GM12878 (cell line): ENCODE data around the gene ISOC2. TPM values are rescaled to one million over a fixed set of nuclear protein-coding genes. Genes with fewer than 3 reads are reported as not detected.
A peak's percentile ranks its signal among the peaks of the same experiment; 100 is the strongest.

Experiments
- CREB1 ChIP-seq: IDR thresholded peaks from 2 replicates; pipeline ENCODE4 v1.6.1; 2012; ENCODE audit warnings: low read depth, mild to moderate bottlenecking, inconsistent platforms
- E4F1 ChIP-seq: fragments of 450-650 bp; IDR thresholded peaks from 2 replicates; pipeline ENCODE4 v1.6.1; 2018; ENCODE audit warnings: borderline replicate concordance, mild to moderate bottlenecking; ENCODE audit not compliant: partially characterized antibody
- IKZF2 ChIP-seq, 2 experiments: fragments of 450-650 bp; IDR thresholded peaks; 2 replicates each; pipeline ENCODE4 v1.6.1; 2017; ENCODE audit warnings: mild to moderate bottlenecking in 2 of 2, moderate library complexity in 2 of 2
- IRF4 ChIP-seq: IDR thresholded peaks from 2 replicates; pipeline ENCODE4 v1.6.1; 2011; ENCODE audit warnings: low read depth, low read length
- NR2C1 ChIP-seq: fragments of 450-650 bp; IDR thresholded peaks from 2 replicates; pipeline ENCODE4 v1.6.1; 2017; ENCODE audit warnings: antibody characterized with exemption, mild to moderate bottlenecking, moderate library complexity
- NRF1 ChIP-seq: conservative IDR thresholded peaks from 2 replicates; pipeline ENCODE4 v1.6.1; 2011; ENCODE audit warnings: mild to moderate bottlenecking, low read depth, low read length, improper control_type of control experiment
- RBBP5 ChIP-seq: fragments of 200-600 bp; sonication (generic); conservative IDR thresholded peaks from 2 replicates; pipeline ENCODE4 v1.6.1; 2016
- SREBF2 ChIP-seq: IDR thresholded peaks from 2 replicates; pipeline ENCODE4 v1.6.1; 2012; ENCODE audit warnings: mild to moderate bottlenecking, low read length
- SUPT20H ChIP-seq: IDR thresholded peaks from 2 replicates; pipeline ENCODE4 v1.6.1; 2011; ENCODE audit warnings: low read depth, mild to moderate bottlenecking, low read length, moderate library complexity, borderline replicate concordance; ENCODE audit not compliant: control insufficient read depth
- ZBTB33 ChIP-seq: fragments of 450-650 bp; IDR thresholded peaks from 2 replicates; pipeline ENCODE4 v1.6.1; 2017; ENCODE audit warnings: mild to moderate bottlenecking
- ZNF592 ChIP-seq: fragments of 450-650 bp; IDR thresholded peaks from 2 replicates; pipeline ENCODE4 v1.6.1; 2017; ENCODE audit warnings: mild to moderate bottlenecking, moderate library complexity
- polyA plus RNA-seq, 11 experiments: library from polyadenylated mRNA; depleted of rRNA in 4 of 11; unstranded in 6 of 11; stranded (reverse) in 5 of 11; fragments of >200 nt; fragmentation: Nextera tagmentation in 4 of 11; fragmentation: Illumina TruSeq in 1 of 11; extraction: Ambion mirVana in 4 of 11; extraction: Trizol in 1 of 11; gene quantifications; 1 replicate in 1 of 11; 2 replicates in 10 of 11; pipeline versions ENCODE4 v1.2.1 to v1.2.3, GENCODE V29; 2011 to 2016; ENCODE audit warnings: inconsistent platforms in 2 of 11, missing spikeins in 2 of 11, low read depth in 1 of 11
- total RNA-seq, 4 experiments: library from RNA; depleted of rRNA in 3 of 4; stranded (reverse); fragments of >200 nt in 3 of 4; fragmentation: Illumina TruSeq in 1 of 4; extraction: Trizol in 1 of 4; gene quantifications; 2 replicates each; pipeline versions ENCODE4 v1.2.1 to v1.2.3, GENCODE V29; 2013 to 2021
- TF ChIP-seq, protein P1 (sequence below): fragments of 450-650 bp; IDR thresholded peaks from 2 replicates; pipeline ENCODE4 v1.6.1; 2016; ENCODE audit warnings: mild to moderate bottlenecking
- TF ChIP-seq, protein P2 (sequence below): fragments of 450-650 bp; IDR thresholded peaks from 2 replicates; pipeline ENCODE4 v1.6.1; 2017; ENCODE audit warnings: low read depth, mild to moderate bottlenecking, moderate library complexity
- TF ChIP-seq, protein P3 (sequence below): IDR thresholded peaks from 2 replicates; pipeline ENCODE4 v1.6.1; 2011; ENCODE audit warnings: borderline replicate concordance, low read depth, mild to moderate bottlenecking, moderate library complexity, mixed read lengths, low read length; ENCODE audit not compliant: insufficient read depth; ENCODE audit errors: extremely low read length

The ISOC2 gene
- total and polyA plus RNA-seq, 10 of the 15 experiments (the other 5 are each of a cell fraction or from before 2014, with no cell fraction given): 0.72 to 238 (median 56.9) TPM

GRCh38 chr19:55407800-55408532 is 53.5 kb downstream of the ISOC2 start (continued):
- TF ChIP-seq, protein P1, sequence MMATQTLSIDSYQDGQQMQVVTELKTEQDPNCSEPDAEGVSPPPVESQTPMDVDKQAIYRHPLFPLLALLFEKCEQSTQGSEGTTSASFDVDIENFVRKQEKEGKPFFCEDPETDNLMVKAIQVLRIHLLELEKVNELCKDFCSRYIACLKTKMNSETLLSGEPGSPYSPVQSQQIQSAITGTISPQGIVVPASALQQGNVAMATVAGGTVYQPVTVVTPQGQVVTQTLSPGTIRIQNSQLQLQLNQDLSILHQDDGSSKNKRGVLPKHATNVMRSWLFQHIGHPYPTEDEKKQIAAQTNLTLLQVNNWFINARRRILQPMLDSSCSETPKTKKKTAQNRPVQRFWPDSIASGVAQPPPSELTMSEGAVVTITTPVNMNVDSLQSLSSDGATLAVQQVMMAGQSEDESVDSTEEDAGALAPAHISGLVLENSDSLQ: peak; percentile 98
- TF ChIP-seq, protein P2, sequence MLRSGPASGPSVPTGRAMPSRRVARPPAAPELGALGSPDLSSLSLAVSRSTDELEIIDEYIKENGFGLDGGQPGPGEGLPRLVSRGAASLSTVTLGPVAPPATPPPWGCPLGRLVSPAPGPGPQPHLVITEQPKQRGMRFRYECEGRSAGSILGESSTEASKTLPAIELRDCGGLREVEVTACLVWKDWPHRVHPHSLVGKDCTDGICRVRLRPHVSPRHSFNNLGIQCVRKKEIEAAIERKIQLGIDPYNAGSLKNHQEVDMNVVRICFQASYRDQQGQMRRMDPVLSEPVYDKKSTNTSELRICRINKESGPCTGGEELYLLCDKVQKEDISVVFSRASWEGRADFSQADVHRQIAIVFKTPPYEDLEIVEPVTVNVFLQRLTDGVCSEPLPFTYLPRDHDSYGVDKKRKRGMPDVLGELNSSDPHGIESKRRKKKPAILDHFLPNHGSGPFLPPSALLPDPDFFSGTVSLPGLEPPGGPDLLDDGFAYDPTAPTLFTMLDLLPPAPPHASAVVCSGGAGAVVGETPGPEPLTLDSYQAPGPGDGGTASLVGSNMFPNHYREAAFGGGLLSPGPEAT: 0 out of 2 replicates have a peak, but pooled peaks have one; percentile 30
- no peak; the same call in 1 of the 2 replicates for TF ChIP-seq NR2C1
- TF ChIP-seq, protein P3, sequence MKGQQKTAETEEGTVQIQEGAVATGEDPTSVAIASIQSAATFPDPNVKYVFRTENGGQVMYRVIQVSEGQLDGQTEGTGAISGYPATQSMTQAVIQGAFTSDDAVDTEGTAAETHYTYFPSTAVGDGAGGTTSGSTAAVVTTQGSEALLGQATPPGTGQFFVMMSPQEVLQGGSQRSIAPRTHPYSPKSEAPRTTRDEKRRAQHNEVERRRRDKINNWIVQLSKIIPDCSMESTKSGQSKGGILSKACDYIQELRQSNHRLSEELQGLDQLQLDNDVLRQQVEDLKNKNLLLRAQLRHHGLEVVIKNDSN: peak; percentile 85
- no peak for TF ChIP-seq IRF4
- no peak for TF ChIP-seq ZNF592
- no peak for TF ChIP-seq SUPT20H
- peak; percentile 89 for TF ChIP-seq CREB1
- no peak for TF ChIP-seq RBBP5
- TF ChIP-seq ZBTB33: no peak
- TF ChIP-seq NRF1: 0 out of 2 replicates have a peak, but pooled peaks have one; percentile 34
- TF ChIP-seq E4F1: peak; percentile 61
- TF ChIP-seq IKZF2 (IDR thresholded peaks at IDR 0.05): no peak; a peak in 1 of 4 replicates
- TF ChIP-seq SREBF2: no peak
